Astrocyte (in vitro differentiated cells and primary cell): ENCODE results near the gene SPATA6. TPM values are rescaled to one million over a fixed set of nuclear protein-coding genes. Genes with fewer than 3 reads are reported as not detected.

Experiments
- DNase-seq: peaks from one replicate; pipeline ENCODE4 v3.0.0-alpha.2; 2010; ENCODE audit warnings: low read depth
- FAIRE-seq: peaks from 2 replicates; lab custom pipeline; 2011; peaks lifted over from hg19 to GRCh38; lab: Jason Lieb, UNC
- H2AFZ ChIP-seq: 2 replicates; pipeline ENCODE4 v1.6.0; 2012; ENCODE audit warnings: low read depth, low read length, inconsistent platforms
- H3K27ac ChIP-seq: 2 replicates; pipeline ENCODE4 v1.5.1; 2011; ENCODE audit warnings: low read depth, low read length, inconsistent platforms
- H3K27me3 ChIP-seq: 2 replicates; pipeline ENCODE4 v1.6.0; 2011; ENCODE audit warnings: low read length, inconsistent platforms; ENCODE audit not compliant: insufficient read depth
- H3K36me3 ChIP-seq: 2 replicates; pipeline ENCODE4 v1.5.1; 2011; ENCODE audit warnings: low read length, inconsistent platforms; ENCODE audit not compliant: insufficient read depth
- H3K4me1 ChIP-seq: 2 replicates; pipeline ENCODE4 v1.5.1; 2011; ENCODE audit warnings: low read length, inconsistent platforms; ENCODE audit not compliant: insufficient read depth
- H3K4me2 ChIP-seq: 2 replicates; pipeline ENCODE4 v1.6.0; 2012; ENCODE audit warnings: low read length, inconsistent platforms
- H3K4me3 ChIP-seq: 2 replicates; pipeline ENCODE4 v1.5.1; 2011; ENCODE audit warnings: low read depth, mild to moderate bottlenecking, low read length, inconsistent platforms; ENCODE audit not compliant: insufficient read depth
- H3K79me2 ChIP-seq: 2 replicates; pipeline ENCODE4 v1.6.0; 2012; ENCODE audit warnings: mild to moderate bottlenecking, low read length, inconsistent platforms; ENCODE audit not compliant: insufficient read depth
- H3K9ac ChIP-seq: 2 replicates; pipeline ENCODE4 v1.6.0; 2012; ENCODE audit warnings: mild to moderate bottlenecking, low read length, inconsistent platforms
- H3K9me3 ChIP-seq: 2 replicates; pipeline ENCODE4 v1.5.1; 2012; ENCODE audit warnings: low read depth, mild to moderate bottlenecking, low read length, inconsistent platforms; ENCODE audit not compliant: insufficient read depth
- H4K20me1 ChIP-seq: 2 replicates; pipeline ENCODE4 v1.6.0; 2012; ENCODE audit warnings: low read length, inconsistent platforms; ENCODE audit not compliant: insufficient read depth
- H3K27ac Mint-ChIP-seq: one replicate; pipeline ENCODE4 v1.8.0; 2021; ENCODE audit warnings: mild to moderate bottlenecking, mixed read lengths; ENCODE audit not compliant: unreplicated experiment
- H3K27me3 Mint-ChIP-seq: one replicate; pipeline ENCODE4 v1.8.0; 2021; ENCODE audit warnings: low read depth, mixed read lengths; ENCODE audit not compliant: unreplicated experiment
- H3K36me3 Mint-ChIP-seq: one replicate; pipeline ENCODE4 v1.8.0; 2021; ENCODE audit warnings: low read depth, mixed read lengths; ENCODE audit not compliant: unreplicated experiment
- H3K4me1 Mint-ChIP-seq: one replicate; pipeline ENCODE4 v1.8.0; 2021; ENCODE audit warnings: low read depth, mixed read lengths; ENCODE audit not compliant: unreplicated experiment
- H3K4me3 Mint-ChIP-seq: one replicate; pipeline ENCODE4 v1.8.0; 2021; ENCODE audit warnings: mild to moderate bottlenecking, moderate library complexity, mixed read lengths; ENCODE audit not compliant: unreplicated experiment
- H3K9me3 Mint-ChIP-seq: one replicate; pipeline ENCODE4 v1.8.0; 2021; ENCODE audit warnings: mild to moderate bottlenecking, mixed read lengths; ENCODE audit not compliant: unreplicated experiment
- EZH2 ChIP-seq: IDR thresholded peaks from 2 replicates; pipeline ENCODE4 v1.6.1; 2012; ENCODE audit warnings: mild to moderate bottlenecking, low read length, inconsistent platforms; ENCODE audit not compliant: insufficient read depth
- total RNA-seq: library from RNA; stranded (reverse); gene quantifications from 2 replicates; pipeline ENCODE4 v1.2.1, GENCODE V29; 2021
- TF ChIP-seq, protein P1 (sequence below): IDR thresholded peaks from 2 replicates; pipeline ENCODE4 v1.5.1; 2011; ENCODE audit warnings: low read depth, mild to moderate bottlenecking, inconsistent platforms, low read length, moderate library complexity; ENCODE audit not compliant: insufficient read depth

The SPATA6 gene
- total RNA-seq, 1 donor from 2014 or later = 8.2 TPM

DNA sequence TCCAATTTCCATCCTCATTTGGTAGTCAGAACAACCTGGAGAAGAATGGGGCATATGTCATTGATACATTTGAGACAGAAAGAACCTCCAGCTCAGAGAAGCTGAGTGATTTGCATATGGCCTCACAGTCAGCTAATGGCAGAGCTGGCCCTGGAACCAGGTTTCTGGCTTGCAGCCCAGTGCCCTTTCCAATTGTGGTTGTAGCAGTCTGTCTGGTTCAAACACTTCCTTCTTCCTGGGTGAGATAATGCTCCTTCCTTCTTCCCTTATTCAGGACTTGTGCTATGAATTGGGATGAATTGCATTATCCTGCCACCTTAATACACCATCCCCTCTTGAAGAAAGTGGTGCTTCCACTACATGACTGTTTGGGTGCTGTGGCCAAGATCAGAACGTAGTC, 225.3 kb downstream of the SPATA6 start:
- H3K4me3 Mint-ChIP-seq = no peak overlapping the region
- Histone ChIP-seq H3K4me2 (no peak overlapping the region), H2AFZ (no peak overlapping the region), H3K79me2 (no peaks in the 10 kb centered on the region), H4K20me1 (no peaks in the 10 kb centered on the region), H3K9me3 (no peaks in the 10 kb centered on the region), H3K36me3 (no peaks in the 10 kb centered on the region), H3K27ac (no peak overlapping the region), H3K4me1 (no peaks in the 10 kb centered on the region), H3K27me3 (no peaks in the 10 kb centered on the region), H3K4me3 (no peak overlapping the region), H3K9ac (no peak overlapping the region)
- H3K4me1 Mint-ChIP-seq = no peaks in the 10 kb centered on the region
- no peak overlapping the region for H3K27ac Mint-ChIP-seq
- peaks cover 3% of the 10 kb centered on the region for H3K27me3 Mint-ChIP-seq
- TF ChIP-seq, protein P1, sequence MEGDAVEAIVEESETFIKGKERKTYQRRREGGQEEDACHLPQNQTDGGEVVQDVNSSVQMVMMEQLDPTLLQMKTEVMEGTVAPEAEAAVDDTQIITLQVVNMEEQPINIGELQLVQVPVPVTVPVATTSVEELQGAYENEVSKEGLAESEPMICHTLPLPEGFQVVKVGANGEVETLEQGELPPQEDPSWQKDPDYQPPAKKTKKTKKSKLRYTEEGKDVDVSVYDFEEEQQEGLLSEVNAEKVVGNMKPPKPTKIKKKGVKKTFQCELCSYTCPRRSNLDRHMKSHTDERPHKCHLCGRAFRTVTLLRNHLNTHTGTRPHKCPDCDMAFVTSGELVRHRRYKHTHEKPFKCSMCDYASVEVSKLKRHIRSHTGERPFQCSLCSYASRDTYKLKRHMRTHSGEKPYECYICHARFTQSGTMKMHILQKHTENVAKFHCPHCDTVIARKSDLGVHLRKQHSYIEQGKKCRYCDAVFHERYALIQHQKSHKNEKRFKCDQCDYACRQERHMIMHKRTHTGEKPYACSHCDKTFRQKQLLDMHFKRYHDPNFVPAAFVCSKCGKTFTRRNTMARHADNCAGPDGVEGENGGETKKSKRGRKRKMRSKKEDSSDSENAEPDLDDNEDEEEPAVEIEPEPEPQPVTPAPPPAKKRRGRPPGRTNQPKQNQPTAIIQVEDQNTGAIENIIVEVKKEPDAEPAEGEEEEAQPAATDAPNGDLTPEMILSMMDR = no peak
- no peak for TF ChIP-seq EZH2
- no peak for DNase-seq
- H3K9me3 Mint-ChIP-seq = peaks cover 2% of the 10 kb centered on the region
- peaks cover 2% of the 10 kb centered on the region for H3K36me3 Mint-ChIP-seq
- FAIRE-seq = no peak

Other genes with a start within 250 kb of the SPATA6 start
- gene SLC5A9, start 249.5 kb downstream of the SPATA6 start, total RNA-seq = not detected in 2 replicates